ENCODE measurements around the gene SNX24.

- TF ChIP-seq ZNF274 (IDR thresholded peaks at IDR 0.05; ENCODE audit: low read depth, low read length), result no peak
- no peak for TF ChIP-seq YY1 (IDR thresholded peaks at IDR 0.05; ENCODE audit: insufficient read depth, insufficient read length)
- no peak for TF ChIP-seq SUZ12 (IDR thresholded peaks at IDR 0.05; ENCODE audit: extremely low read depth, insufficient read depth, insufficient read length)
These were observed 70.5 kb downstream of the SNX24 start for GRCh38 chr5:122915717-122916461.

Measured in NT2/D1 (cell line).